Measurements from ENCODE around the gene ABRAXAS1. TPM values are rescaled to one million over a fixed set of nuclear protein-coding genes. Genes with fewer than 3 reads are reported as not detected.
A peak's percentile ranks its signal among the peaks of the same experiment; 100 is the strongest.
"Not testable (repeated sequence)": the region's sequence is repeated elsewhere in the genome, so short reads cannot be mapped to it uniquely, and the experiment has no call there.

Gene ABRAXAS1
- total and polyA plus RNA-seq, 4 donors, result 0.96 to 7.8 (median 1.3) TPM

- Histone ChIP-seq H3K9me3 (ENCODE audit: control insufficient read depth in 4 of 4, low read length in 3 of 4) (no peaks in the 10 kb centered on the region), H3K36me3 (ENCODE audit: control insufficient read depth in 4 of 4, insufficient read depth in 3 of 4, low read depth in 1 of 4, low read length in 3 of 4) (no peaks in the 10 kb centered on the region), H3K27ac (ENCODE audit: low read depth in 1 of 2, low read length in 2 of 2) (no peak overlapping the region), H3K4me1 (ENCODE audit: control insufficient read depth in 4 of 4, insufficient read depth in 4 of 4, low read length in 3 of 4) (no peaks in the 10 kb centered on the region), H3K9ac (ENCODE audit: low read depth in 1 of 2, low read length in 2 of 2) (no peak overlapping the region), H3K4me3 (ENCODE audit: low read depth in 1 of 3, low read length in 3 of 3) (no peak overlapping the region), H3K27me3 (ENCODE audit: control insufficient read depth in 4 of 4, insufficient read depth in 4 of 4, low read length in 3 of 4) (no peaks in the 10 kb centered on the region)
- WGBS, result 93% methylated on average over 1 of the region's 1 CpG
- no peak for TF ChIP-seq HNF4A (conservative IDR thresholded peaks at IDR 0.05)
- no peak for TF ChIP-seq FOXA2 (IDR thresholded peaks at IDR 0.05)
- no peak for TF ChIP-seq YY1 (IDR thresholded peaks at IDR 0.05)
- TF ChIP-seq RXRA (IDR thresholded peaks at IDR 0.05), result no peak
- no peak for TF ChIP-seq FOXA1 (IDR thresholded peaks at IDR 0.05)
- TF ChIP-seq EGR1 (IDR thresholded peaks at IDR 0.05; ENCODE audit: low read depth in 2 of 2), result no peak
- TF ChIP-seq RAD21 (IDR thresholded peaks at IDR 0.05), result no peak
- no peak for DNase-seq (ENCODE audit: low spot score)
These were observed 13.3 kb upstream of the ABRAXAS1 start for GRCh38 chr4:83498187-83498586.

- not testable (repeated sequence) for H3K9ac ChIP-seq (ENCODE audit: low read depth in 1 of 2, low read length in 2 of 2); H3K9me3 ChIP-seq (ENCODE audit: control insufficient read depth in 4 of 4, low read length in 3 of 4); H3K27me3 ChIP-seq (ENCODE audit: control insufficient read depth in 4 of 4, insufficient read depth in 4 of 4, low read length in 3 of 4); H3K4me1 ChIP-seq (ENCODE audit: control insufficient read depth in 4 of 4, insufficient read depth in 4 of 4, low read length in 3 of 4); H3K36me3 ChIP-seq (ENCODE audit: control insufficient read depth in 4 of 4, insufficient read depth in 3 of 4, low read depth in 1 of 4, low read length in 3 of 4); H3K4me3 ChIP-seq (ENCODE audit: low read depth in 1 of 3, low read length in 3 of 3); DNase-seq (ENCODE audit: low spot score); H3K27ac ChIP-seq (ENCODE audit: low read depth in 1 of 2, low read length in 2 of 2)
- WGBS, result 83% methylated on average over 8 of the region's 8 CpGs
These were observed 11.4 kb upstream of the ABRAXAS1 start for GRCh38 chr4:83496085-83496917.

GRCh38 chr4:83490876-83491450 is 6.1 kb upstream of the ABRAXAS1 start:
- Histone ChIP-seq H3K4me3 (ENCODE audit: low read depth in 1 of 3, low read length in 3 of 3) (no peak overlapping the region), H3K4me1 (ENCODE audit: control insufficient read depth in 4 of 4, insufficient read depth in 4 of 4, low read length in 3 of 4) (peaks cover 4 to 7% (median 5%) of the 10 kb centered on the region in 4 donors), H3K9ac (ENCODE audit: low read depth in 1 of 2, low read length in 2 of 2) (no peak overlapping the region), H3K27ac (ENCODE audit: low read depth in 1 of 2, low read length in 2 of 2) (no peak overlapping the region), H3K9me3 (ENCODE audit: control insufficient read depth in 4 of 4, low read length in 3 of 4) (no peaks in the 10 kb centered on the region), H3K36me3 (ENCODE audit: control insufficient read depth in 4 of 4, insufficient read depth in 3 of 4, low read depth in 1 of 4, low read length in 3 of 4) (no peaks in the 10 kb centered on the region), H3K27me3 (ENCODE audit: control insufficient read depth in 4 of 4, insufficient read depth in 4 of 4, low read length in 3 of 4) (no peaks in the 10 kb centered on the region)
- no peak for DNase-seq (ENCODE audit: low spot score)
- WGBS, result 18% methylated on average over 1 of the region's 1 CpG
- TF ChIP-seq CTCF (IDR thresholded peaks at IDR 0.05; ENCODE audit: low read depth, low read length, missing input control) (peak; percentile 53), RAD21 (IDR thresholded peaks at IDR 0.05) (peak; percentile 34 to 62), REST (IDR thresholded peaks at IDR 0.05) (no peak)
